ENCODE results near the gene C1QTNF12. TPM values are rescaled to one million over a fixed set of nuclear protein-coding genes. Genes with fewer than 3 reads are reported as not detected.

The C1QTNF12 gene
- total and polyA plus RNA-seq, 2 of the 8 experiments (the other 6 are each of a cell fraction or from before 2014, with no cell fraction given) = 2.1 to 3.7 TPM

GRCh38 chr1:1255078-1255477, 8.6 kb upstream of the C1QTNF12 start:
- H2BK120ac ChIP-seq (replicated peaks; ENCODE audit: low read depth, low read length) = no peak overlapping the region
- DNase-seq (ENCODE audit: low read depth in 1 of 2, low spot score in 2 of 2) (no peak), FAIRE-seq (no peak)
- H3K27ac ChIP-seq (ENCODE audit: low read depth, low read length) = no peak overlapping the region
- no peak overlapping the region for H2AFZ ChIP-seq (ENCODE audit: low read length)
- CTCF ChIA-PET (ENCODE audit: partially characterized antibody) = interaction anchor here (0.5 to 1.7 kb wide), 8 partner anchors 9 to 133 kb away, joined by 3 to 7 read pairs (median 4); no protein-coding TSS in a partner anchor
- H4K20me1 ChIP-seq (replicated peaks in 1 of 2; ENCODE audit: control insufficient read depth in 1 of 2, insufficient read depth in 2 of 2, low read length in 2 of 2) = peaks cover 4 to 20% of the 10 kb centered on the region in 2 experiments
- no peak overlapping the region for H3K9ac ChIP-seq (replicated peaks in 1 of 4; ENCODE audit: extremely low read depth in 1 of 4, low read depth in 3 of 4, low read length in 3 of 4)
- peaks cover 0 to 5% of the 10 kb centered on the region in 2 experiments; a peak in 1 of 4 replicates for H3K79me2 ChIP-seq (ENCODE audit: control insufficient read depth in 1 of 2, insufficient read depth in 2 of 2, low read length in 2 of 2)
- H3K18ac ChIP-seq (ENCODE audit: extremely low read depth, low read length) = no peak overlapping the region
- no peak overlapping the region for H2AK5ac ChIP-seq (ENCODE audit: low read depth, low read length)
- no peak overlapping the region for H3K14ac ChIP-seq (ENCODE audit: insufficient read length)
- peak overlapping the region; percentile 57; the same call in 1 of the 2 replicates for H4K8ac ChIP-seq (ENCODE audit: extremely low read depth, insufficient read depth, low read length)
- H2BK5ac ChIP-seq (ENCODE audit: low read depth, low read length) = 0 out of 2 replicates have a peak overlapping the region, but pooled peaks have one; percentile 24
- no peak overlapping the region for H4K5ac ChIP-seq (ENCODE audit: insufficient read length, low read depth, low read length)
- H3K23me2 ChIP-seq (ENCODE audit: low read depth, low read length) = no peaks in the 10 kb centered on the region
- no peak overlapping the region for H4K91ac ChIP-seq (replicated peaks; ENCODE audit: insufficient read length, low read length)
- H3K4ac ChIP-seq (replicated peaks; ENCODE audit: insufficient read length, low read depth, low read length) = no peak overlapping the region
- H2BK12ac ChIP-seq (ENCODE audit: low read depth, low read length) = no peak overlapping the region
- H3K27me3 ChIP-seq (replicated peaks in 1 of 4; ENCODE audit: control insufficient read depth in 3 of 4, extremely low read depth in 1 of 4, insufficient read depth in 3 of 4, low read length in 3 of 4) = no peaks in the 10 kb centered on the region
- peaks cover 0 to 32% (median 17%) of the 10 kb centered on the region in 4 experiments; a peak in 7 of 8 replicates for H3K36me3 ChIP-seq (ENCODE audit: control insufficient read depth in 2 of 4, insufficient read depth in 4 of 4, low read length in 3 of 4)
- no peak overlapping the region for H2BK15ac ChIP-seq (ENCODE audit: low read length)
- H3K4me3 ChIP-seq (ENCODE audit: extremely low read depth in 1 of 4, insufficient read depth in 2 of 4, low read depth in 3 of 4, low read length in 4 of 4) = no peak overlapping the region
- H3K79me1 ChIP-seq (ENCODE audit: low read depth, low read length) = peaks cover 8% of the 10 kb centered on the region
- no peak overlapping the region for H3K23ac ChIP-seq (ENCODE audit: insufficient read length)
- H2BK20ac ChIP-seq (ENCODE audit: low read length) = no peak overlapping the region
- no peak overlapping the region for H3K4me2 ChIP-seq (ENCODE audit: insufficient read depth in 1 of 2, low read depth in 2 of 2, low read length in 2 of 2)
- no peak overlapping the region for H3K56ac ChIP-seq (replicated peaks; ENCODE audit: insufficient read length, low read depth, low read length)
- POLR2A ChIA-PET (ENCODE audit: partially characterized antibody) = no interaction called here
- no peaks in the 10 kb centered on the region for H3K9me3 ChIP-seq (ENCODE audit: insufficient read depth in 2 of 2, low read depth in 1 of 2, low read length in 1 of 2)
- peaks cover 0 to 14% (median 8%) of the 10 kb centered on the region in 4 experiments; a peak in 6 of 7 replicates for H3K4me1 ChIP-seq (replicated peaks in 1 of 4; ENCODE audit: control insufficient read depth in 3 of 4, insufficient read depth in 4 of 4, low read length in 3 of 4)
- 90% methylated on average over 14 of the region's 26 CpGs; no CpG with 5 or more reads in 1 of the 2 experiments for WGBS, 2 experiments (ENCODE audit: extremely low coverage in 1 of 2, insufficient coverage in 1 of 2, insufficient read length in 1 of 2, insufficient replicate concordance in 2 of 2, low coverage in 1 of 2, low lambda C conversion rate in 2 of 2, missing lambda C conversion rate in 1 of 2)
- TF ChIP-seq CBX8 (IDR thresholded peaks at IDR 0.05; ENCODE audit: borderline replicate concordance, low read depth, low read length) (no peak), SUZ12 (IDR thresholded peaks at IDR 0.05; ENCODE audit: low read length) (no peak), RFX5 (IDR thresholded peaks at IDR 0.05; ENCODE audit: borderline replicate concordance, low read depth, low read length) (no peak), GTF2F1 (IDR thresholded peaks at IDR 0.05; ENCODE audit: borderline replicate concordance, low read depth, low read length) (no peak), BACH1 (IDR thresholded peaks at IDR 0.05; ENCODE audit: low read length) (no peak)
